ENCODE results near the gene RAC2. TPM values are rescaled to one million over a fixed set of nuclear protein-coding genes. Genes with fewer than 3 reads are reported as not detected.
"Not testable (repeated sequence)": the region's sequence is repeated elsewhere in the genome, so short reads cannot be mapped to it uniquely, and the experiment has no call there.

RAC2 gene
- total RNA-seq, 3 donors from 2014 or later: 388 to 432 (median 395) TPM

DNA sequence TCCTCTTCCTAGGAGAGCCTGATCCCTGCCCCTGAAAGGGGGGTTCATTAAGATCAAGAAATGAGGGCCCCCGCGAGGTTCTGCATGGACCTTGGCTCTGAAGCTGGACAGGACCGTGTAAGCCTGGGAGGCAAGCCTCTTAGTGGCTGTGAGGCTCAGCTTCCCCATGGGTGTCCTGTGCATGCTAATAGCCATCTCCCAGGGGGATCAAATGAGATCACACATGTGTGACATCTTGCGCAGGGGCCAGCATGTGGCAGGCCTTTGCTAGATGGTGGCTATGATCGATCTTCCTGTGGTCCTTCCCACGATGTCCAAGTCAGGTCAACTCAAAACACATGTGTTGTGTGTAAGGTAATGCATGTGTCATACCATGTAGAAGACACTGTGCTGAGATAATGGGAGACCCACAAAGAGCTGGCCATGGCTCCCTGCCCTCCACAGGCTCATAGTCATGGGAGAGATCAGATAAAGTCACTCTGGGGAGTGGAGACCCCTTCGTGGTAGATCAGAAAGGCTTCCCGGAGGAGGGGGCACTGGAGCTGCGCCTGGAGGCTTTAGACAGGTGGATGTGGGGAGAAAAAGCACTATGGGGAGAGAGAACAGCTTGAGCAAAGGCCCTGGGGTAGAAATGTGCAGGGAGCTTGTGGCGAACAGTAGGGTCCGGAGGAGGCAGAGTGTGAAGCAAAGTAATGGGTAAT, 3.7 kb downstream of the RAC2 start:
- H3K9me3 Mint-ChIP-seq: no peaks in the 10 kb centered on the region
- H3K27me3 Mint-ChIP-seq (ENCODE audit: low read depth): no peaks in the 10 kb centered on the region
- H3K4me3 Mint-ChIP-seq: peak overlapping the region; percentile 98
- ATAC-seq: no peak
- no peak for DNase-seq
- H3K36me3 Mint-ChIP-seq (ENCODE audit: insufficient read depth): peaks cover 42% of the 10 kb centered on the region
- peaks cover 78% of the 10 kb centered on the region for H3K4me1 Mint-ChIP-seq (ENCODE audit: low read depth)

DNA sequence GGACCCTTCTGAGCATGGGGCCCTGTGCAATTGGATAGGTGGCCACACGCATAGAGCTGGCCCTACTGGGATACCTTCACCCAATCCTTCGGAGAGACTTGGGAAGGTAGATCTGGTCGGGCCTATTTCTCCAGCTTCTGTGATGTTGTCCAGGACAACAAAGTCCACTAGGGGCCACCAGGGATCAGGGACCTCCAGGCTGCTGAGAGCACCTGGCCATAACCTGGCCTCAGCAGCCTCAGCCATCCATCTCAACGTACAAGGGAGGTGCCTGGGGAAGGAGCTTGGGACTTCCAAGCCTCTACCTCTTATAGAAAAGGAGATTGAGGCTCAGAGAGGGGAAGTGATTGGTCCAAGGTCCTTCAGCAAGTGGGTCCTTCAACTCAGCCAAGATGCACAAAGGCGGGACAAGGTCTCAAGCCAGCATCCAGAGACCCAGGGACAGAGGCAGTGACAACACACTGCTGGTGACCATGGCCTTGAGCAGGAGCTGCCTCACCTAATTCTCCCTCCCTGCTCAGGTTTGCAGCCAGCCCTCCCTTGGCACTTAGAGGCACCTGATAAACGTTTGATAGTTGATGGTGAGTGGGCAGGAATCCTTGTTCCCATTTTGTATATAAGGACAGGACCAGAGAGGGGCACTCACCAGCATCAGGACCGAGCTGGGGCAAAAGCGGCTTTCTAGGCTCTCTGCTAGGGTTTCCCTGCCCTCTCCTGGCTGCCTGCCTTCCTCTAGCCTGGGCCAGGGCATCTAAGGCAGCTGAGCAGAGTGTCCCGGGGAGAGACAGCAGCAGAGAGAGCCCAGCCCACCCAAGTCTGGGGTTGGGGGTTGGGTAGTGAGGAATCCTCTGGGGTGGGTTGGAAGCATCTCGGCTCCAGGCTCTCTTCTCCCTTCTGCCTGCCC, 4.5 kb downstream of the RAC2 start:
- DNase-seq (no peak), ATAC-seq (no peak)
- Mint-ChIP-seq H3K9me3 (no peaks in the 10 kb centered on the region), H3K27me3 (ENCODE audit: low read depth) (no peaks in the 10 kb centered on the region), H3K4me3 (peak overlapping the region; percentile 98), H3K4me1 (ENCODE audit: low read depth) (peaks cover 79% of the 10 kb centered on the region), H3K36me3 (ENCODE audit: insufficient read depth) (peaks cover 48% of the 10 kb centered on the region)

DNA sequence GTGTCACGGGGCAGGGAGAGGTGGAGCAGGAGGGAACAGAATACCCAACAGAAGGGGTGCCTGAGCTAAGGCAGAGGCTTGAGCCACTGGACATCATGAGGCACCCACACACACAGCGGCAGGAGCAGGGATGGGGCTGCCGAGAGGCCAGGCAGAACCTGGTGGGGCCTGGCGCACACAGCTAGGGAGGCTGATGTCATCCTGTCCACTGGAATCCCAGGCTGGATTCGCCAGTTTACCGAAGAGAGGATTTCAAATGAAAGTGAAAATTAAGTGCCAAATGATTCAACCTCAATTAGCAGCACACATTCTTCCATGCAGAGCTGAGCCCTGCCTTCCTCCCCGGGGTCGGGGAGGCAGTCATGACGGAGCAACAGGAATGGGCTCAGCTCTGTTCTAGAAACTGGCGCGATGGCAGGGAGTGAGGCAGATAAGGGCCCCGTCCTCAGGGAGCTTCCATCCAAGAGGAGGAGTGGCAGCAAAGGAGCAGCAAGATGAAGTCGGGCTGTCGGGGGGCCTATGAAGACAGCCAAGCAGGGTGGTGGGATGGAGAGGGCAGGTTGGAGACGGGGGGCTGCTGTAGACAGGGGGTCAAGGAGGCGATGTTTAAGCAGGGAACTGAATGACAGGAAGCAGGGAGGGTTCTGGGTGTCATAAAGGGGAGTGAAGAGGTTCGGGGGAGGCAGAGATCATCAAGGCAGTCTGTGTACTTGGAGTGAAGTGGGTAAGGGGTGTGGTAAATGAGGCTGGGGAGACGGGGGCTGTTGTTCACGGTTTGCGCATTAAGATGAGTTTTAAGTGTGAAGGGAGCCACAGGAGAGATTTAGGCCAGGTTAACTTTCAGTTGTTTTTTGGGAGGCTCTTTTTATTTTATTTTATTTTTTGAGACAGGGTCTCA, 6.4 kb downstream of the RAC2 start:
- peak in 1 of 2 donors; percentile 3 for ATAC-seq
- Mint-ChIP-seq H3K27me3 (ENCODE audit: low read depth) (no peaks in the 10 kb centered on the region), H3K36me3 (ENCODE audit: insufficient read depth) (peaks cover 56% of the 10 kb centered on the region), H3K9me3 (no peaks in the 10 kb centered on the region), H3K4me3 (peak overlapping the region; percentile 78), H3K4me1 (ENCODE audit: low read depth) (peaks cover 91% of the 10 kb centered on the region)
- DNase-seq: no peak

DNA sequence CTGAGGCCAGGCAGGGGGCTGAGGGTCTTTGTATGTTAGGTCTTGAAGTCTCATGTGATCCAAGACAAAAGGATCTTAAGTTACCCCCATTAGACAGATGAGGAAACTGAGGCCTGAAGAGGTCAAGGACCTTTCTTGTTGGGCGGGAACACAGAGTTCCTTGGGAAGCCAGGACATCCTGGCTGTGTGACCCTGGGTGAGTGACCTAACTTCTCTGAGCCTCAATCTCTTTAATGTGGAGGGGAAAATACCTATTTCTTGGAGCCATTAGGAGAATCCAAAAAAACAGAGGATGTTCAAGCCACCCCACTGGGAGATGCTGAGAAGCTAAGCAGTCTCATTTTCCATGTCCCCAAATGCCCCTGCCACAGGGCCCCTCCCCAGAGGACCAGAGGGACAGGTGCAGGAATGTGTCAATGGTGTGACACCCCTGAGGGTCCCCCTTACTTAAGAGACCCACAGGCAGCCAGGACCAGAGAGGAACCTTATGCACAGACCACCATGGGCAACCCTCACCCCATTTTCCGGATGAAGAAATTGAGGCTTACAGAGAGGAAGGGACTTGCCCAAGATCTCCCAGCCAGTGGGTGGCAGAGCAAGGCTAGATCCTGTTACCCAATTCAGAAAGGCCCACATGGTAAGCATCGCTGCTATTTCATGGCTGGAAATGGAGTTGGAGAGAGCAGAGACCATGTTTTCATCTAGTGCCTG, 8.0 kb downstream of the RAC2 start:
- Mint-ChIP-seq H3K4me3 (peak overlapping the region; percentile 69), H3K36me3 (ENCODE audit: insufficient read depth) (peaks cover 54% of the 10 kb centered on the region), H3K27me3 (ENCODE audit: low read depth) (no peaks in the 10 kb centered on the region), H3K4me1 (ENCODE audit: low read depth) (peaks cover 96% of the 10 kb centered on the region), H3K9me3 (no peaks in the 10 kb centered on the region)
- no peak for DNase-seq
- no peak for ATAC-seq

DNA sequence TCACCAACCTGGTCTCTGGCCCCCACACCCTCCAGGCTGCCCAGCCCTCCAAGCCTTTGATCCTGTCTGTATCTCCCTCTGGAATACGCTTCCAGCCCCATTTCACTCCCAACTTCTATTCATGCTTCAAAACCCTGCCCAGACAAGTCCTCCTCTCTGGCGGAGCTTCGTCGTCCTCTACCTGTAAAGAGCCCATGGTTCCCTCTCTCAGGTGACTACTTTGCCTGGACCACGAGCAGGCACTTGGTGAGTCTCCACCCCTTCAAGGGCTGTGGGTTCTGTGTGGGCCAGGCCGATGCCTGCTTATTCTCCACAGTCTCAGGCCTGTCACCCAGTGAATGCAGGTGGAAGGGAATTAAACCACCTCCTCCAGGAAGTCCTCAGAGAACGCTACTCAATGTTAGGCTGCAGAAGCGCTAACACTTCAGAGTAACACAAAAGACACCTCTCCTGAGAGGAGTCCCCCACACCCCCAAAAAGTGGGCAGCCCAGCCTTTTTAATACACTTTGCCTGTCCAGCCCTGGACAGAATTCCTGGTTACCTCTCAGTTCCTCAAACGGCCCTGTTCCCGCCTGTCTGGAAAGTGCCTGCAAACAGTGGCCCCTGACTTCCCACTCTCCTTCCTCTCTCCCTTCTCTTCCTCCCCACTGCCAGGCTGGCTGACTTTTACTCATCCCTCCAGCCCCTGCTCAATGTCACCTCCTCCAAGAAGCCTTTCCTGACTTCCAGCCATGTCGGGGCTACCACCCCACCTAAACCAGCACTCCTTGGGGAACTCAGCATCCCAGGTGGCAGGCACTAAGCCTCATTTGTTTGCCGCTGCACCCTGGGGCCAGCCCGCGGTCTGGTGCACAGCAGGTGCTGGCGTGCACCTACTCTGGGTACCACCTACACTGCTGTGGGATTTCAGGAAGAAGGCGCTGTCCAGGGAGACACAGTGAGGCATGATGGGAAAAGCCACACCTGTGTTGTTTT, 9.0 kb downstream of the RAC2 start:
- peak overlapping the region; percentile 55 for H3K4me3 Mint-ChIP-seq
- no peaks in the 10 kb centered on the region for H3K27me3 Mint-ChIP-seq (ENCODE audit: low read depth)
- H3K4me1 Mint-ChIP-seq (ENCODE audit: low read depth): peaks cover 95% of the 10 kb centered on the region
- ATAC-seq (no peak), DNase-seq (no peak)
- H3K9me3 Mint-ChIP-seq: no peaks in the 10 kb centered on the region
- peaks cover 47% of the 10 kb centered on the region for H3K36me3 Mint-ChIP-seq (ENCODE audit: insufficient read depth)

DNA sequence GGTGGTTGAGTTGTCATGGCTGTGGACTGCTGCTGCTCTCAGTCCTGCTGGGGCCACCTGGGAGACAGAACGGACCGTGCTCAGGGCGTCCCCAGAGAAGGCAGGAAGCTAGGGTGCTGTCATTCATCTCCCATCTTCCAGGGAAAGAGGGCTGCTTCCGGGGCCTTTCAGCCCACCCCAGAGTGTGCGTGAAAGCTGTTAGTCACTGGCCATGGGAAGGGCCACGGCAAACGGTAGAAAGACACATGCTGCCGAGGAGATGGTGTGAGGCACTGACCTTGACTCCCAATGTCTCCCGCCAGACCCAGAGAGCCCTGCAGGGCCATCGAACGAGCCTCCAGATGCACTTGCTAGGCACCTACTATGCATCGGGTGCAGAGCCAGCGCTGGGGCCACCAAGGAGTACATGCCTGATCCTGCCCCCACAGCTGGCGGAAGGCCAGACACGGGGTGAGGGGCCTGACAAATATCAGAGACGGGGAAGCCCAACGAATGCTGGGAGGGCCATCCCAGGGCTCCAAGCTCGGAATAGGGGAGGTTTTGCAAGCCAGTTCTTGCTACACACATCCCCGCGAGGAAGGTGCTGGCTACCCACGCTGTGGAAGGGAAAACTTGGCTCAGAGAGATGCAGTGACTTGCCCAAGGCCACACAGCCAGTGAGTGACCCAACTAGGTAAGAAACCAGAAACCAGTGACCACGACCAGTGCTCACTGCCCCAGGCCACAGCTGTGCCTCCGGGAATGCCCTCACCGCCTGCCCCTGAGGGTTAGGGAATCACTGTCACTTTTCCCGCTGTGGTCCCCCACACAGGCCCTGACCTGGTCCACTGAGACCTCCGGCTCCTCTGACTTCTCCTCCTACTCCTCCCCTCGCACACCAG, 10.1 kb downstream of the RAC2 start:
- Mint-ChIP-seq H3K27me3 (ENCODE audit: low read depth) (no peaks in the 10 kb centered on the region), H3K4me3 (peak overlapping the region; percentile 55), H3K36me3 (ENCODE audit: insufficient read depth) (peaks cover 45% of the 10 kb centered on the region), H3K9me3 (no peaks in the 10 kb centered on the region), H3K4me1 (ENCODE audit: low read depth) (peaks cover 96% of the 10 kb centered on the region)
- no peak for ATAC-seq
- DNase-seq: no peak

DNA sequence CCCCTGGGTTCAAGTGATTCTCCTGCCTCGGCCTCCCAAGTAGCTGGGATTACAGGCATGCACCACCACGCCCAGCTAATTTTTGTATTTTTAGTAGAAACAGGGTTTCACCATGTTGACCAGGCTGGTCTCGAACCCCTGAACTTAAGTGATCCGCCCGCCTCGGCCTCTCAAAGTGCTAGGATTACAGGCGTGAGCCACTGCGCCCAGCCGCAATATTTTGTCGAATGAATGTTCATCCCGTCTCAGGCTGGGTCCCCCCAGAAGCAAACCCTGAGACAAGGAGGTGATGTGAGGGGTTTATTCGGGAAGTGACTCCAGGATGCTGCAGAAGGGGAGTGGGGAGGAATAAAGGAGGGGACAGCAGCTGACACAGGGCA, 10.7 kb downstream of the RAC2 start:
- Mint-ChIP-seq H3K4me1 (ENCODE audit: low read depth) (peaks cover 96% of the 10 kb centered on the region), H3K4me3 (peak overlapping the region; percentile 11), H3K36me3 (ENCODE audit: insufficient read depth) (peaks cover 42% of the 10 kb centered on the region)
- not testable (repeated sequence) for ATAC-seq; H3K27me3 Mint-ChIP-seq (ENCODE audit: low read depth); DNase-seq; H3K9me3 Mint-ChIP-seq

DNA sequence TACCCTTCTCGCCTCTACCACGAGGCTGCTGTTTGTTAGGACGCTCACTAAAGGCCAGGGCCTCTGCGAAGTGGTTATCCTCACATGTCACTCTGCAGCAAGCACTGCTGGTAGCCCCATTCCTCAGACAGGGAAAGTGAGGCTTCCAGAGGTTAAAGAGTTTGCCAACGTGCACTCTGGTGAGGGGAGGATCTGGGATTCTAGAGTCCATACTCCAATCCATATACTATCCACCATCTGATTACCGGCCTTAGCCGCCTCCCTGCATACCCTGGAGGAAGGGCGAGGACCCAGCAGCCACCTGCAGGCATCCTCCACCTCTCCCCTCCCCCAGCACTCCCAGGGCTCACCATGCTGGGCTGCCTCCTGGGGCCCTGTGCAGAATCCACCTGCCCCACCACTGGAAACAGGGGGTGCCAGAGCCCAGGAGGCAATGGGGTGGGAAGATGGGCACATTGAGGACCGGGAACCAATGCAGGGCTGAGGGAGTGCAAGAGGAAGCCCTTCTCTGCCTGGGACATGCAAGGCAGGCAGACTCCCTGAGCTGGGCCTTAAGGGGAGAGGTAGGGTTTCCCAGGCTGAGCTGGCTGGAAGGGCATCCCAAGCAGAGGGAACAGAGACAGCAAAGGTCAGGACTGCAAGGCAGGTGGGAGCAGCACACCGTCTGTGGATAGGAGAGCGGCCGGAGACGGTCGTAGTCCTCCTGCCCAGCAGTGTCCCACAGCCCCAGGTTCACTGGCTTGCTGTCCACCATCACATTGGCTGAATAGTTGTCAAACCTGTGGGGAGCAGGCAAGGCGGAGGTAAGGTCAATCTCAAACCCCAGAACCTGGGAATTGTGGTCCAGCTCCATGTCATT, 11.7 kb downstream of the RAC2 start:
- Mint-ChIP-seq H3K9me3 (no peaks in the 10 kb centered on the region), H3K4me3 (peak overlapping the region; percentile 63), H3K27me3 (ENCODE audit: low read depth) (no peaks in the 10 kb centered on the region), H3K4me1 (ENCODE audit: low read depth) (peaks cover 95% of the 10 kb centered on the region), H3K36me3 (ENCODE audit: insufficient read depth) (peaks cover 35% of the 10 kb centered on the region)
- ATAC-seq (no peak), DNase-seq (no peak)

DNA sequence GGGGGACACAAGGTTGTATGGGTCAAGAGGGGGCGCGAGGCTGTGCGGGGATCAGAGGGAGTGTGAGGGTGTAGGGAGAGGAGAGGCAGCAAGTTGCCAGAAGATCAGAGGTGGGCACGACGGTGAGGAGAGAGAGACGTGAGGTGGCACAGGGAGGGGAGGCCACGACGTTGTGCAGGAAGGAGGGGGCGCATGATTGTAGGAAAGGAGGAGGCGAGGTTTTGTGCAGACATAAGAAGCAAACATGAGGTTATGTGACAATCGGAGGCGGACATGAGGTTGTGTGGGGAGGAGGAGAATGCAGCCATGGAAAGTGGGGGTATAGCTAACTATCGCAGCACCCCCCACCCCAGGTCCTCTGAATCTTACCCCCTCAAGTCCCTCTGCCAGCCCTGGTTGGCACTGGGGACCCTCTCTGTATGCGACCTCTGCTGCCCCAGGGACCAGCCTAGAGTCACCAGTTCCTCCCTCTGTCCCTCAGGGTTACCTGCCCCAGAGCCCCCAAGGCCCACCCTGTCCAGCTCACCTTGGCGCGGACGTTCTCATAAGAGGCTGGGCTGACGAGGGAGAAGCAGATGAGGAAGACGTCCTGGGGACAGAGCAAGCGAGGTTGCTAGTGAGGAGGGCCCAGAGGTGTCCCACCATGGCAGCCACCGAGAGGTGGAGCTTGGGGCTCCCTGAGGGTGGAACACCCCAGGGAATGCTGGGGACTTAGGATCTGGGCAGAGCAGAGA, 12.5 kb downstream of the RAC2 start:
- DNase-seq (peak; percentile 63), ATAC-seq (peak; percentile 12 to 25)
- Mint-ChIP-seq H3K4me1 (ENCODE audit: low read depth) (peaks cover 89% of the 10 kb centered on the region), H3K27me3 (ENCODE audit: low read depth) (no peaks in the 10 kb centered on the region), H3K36me3 (ENCODE audit: insufficient read depth) (peaks cover 34% of the 10 kb centered on the region), H3K9me3 (no peaks in the 10 kb centered on the region), H3K4me3 (peak overlapping the region; percentile 63)

DNA sequence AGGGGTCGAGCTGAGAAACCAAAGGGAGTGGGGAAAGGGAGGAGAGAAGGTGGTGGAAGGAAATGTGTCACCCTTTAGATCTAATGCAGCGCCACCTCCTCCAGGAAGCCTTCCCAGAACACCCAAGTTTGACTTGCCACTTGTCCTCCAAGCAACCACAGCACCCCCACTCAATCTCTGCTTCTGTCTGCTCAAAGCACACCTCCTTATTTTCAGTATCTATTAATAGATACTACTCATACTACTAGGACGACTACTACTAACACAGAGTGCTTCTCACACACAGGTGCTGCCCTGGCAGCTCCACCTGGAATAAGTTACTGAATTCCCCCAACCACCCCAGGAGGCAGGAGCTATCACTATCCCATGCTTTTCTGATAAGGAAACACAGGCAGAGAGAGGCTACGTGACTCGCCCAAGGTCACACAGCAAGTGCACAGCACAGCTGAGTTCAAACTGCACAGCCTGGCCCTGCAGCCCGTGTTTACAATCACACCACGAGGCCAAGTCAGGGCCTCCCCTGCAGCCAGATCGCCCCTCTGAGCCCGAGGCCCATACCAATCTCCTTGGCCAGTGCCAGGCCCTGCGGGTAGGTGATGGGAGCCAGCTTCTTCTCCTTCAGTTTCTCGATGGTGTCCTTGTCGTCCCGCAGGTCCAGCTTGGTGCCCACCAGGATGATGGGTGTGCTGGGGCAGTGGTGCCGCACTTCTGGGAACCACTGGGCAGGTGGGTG, 13.2 kb downstream of the RAC2 start:
- DNase-seq (peak; percentile 61), ATAC-seq (peak; percentile 29 to 49)
- H3K36me3 Mint-ChIP-seq (ENCODE audit: insufficient read depth): peaks cover 33% of the 10 kb centered on the region
- H3K27me3 Mint-ChIP-seq (ENCODE audit: low read depth): no peaks in the 10 kb centered on the region
- H3K4me1 Mint-ChIP-seq (ENCODE audit: low read depth): peaks cover 88% of the 10 kb centered on the region
- no peaks in the 10 kb centered on the region for H3K9me3 Mint-ChIP-seq
- H3K4me3 Mint-ChIP-seq: peak overlapping the region; percentile 63
